ENCODE data around the gene DSTN.

GRCh38 chr20:17565169-17565845 is 4.6 kb upstream of the DSTN start:
- TF ChIP-seq POLR2A (IDR thresholded peaks at IDR 0.05): no peak
- TF ChIP-seq CTCF (IDR thresholded peaks at IDR 0.05): no peak
